Measurements from ENCODE around the gene APOL5.
"Not testable (repeated sequence)": the region's sequence is repeated elsewhere in the genome, so short reads cannot be mapped to it uniquely, and the experiment has no call there.

The APOL5 gene

DNA sequence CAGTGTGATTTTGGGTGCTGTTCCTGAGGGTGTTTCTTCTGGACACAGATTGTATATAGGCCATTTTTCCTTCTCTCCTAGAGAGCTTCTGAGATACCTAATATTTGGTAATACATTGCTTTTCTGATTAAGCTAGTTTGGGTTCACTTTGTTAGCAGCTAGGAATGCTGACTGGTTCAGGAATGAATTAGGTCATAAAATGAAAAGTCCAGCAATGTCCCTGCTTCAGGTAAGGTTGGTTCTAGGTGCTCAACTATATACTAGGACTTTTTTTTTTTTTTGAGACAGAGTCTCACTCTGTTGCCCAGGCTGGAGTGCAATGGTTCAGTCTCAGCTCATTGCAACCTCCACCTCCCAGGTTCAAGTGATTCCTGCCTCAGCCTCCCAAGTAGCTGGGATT lies 32.9 kb upstream of the APOL5 start:
- Histone ChIP-seq H3K9ac (ENCODE audit: insufficient read length) (no peak overlapping the region), H3K36me3 (ENCODE audit: insufficient read depth, low read length) (no peaks in the 10 kb centered on the region), H3K9me3 (ENCODE audit: low read depth, low read length) (peaks cover 3% of the 10 kb centered on the region; the same call in 1 of the 2 replicates), H3K4me3 (no peak overlapping the region), H3K27ac (no peak overlapping the region)
- TF ChIP-seq EZH2 (IDR thresholded peaks at IDR 0.05) (no peak), FOXP2 (optimal IDR thresholded peaks at IDR 0.05; ENCODE audit: control extremely low read depth, extremely low read length, insufficient read depth) (no peak), POLR2AphosphoS5 (IDR thresholded peaks at IDR 0.05; ENCODE audit: borderline replicate concordance, low read depth, low read length) (no peak)
- no peak for DNase-seq (ENCODE audit: low read depth, low spot score)

DNA sequence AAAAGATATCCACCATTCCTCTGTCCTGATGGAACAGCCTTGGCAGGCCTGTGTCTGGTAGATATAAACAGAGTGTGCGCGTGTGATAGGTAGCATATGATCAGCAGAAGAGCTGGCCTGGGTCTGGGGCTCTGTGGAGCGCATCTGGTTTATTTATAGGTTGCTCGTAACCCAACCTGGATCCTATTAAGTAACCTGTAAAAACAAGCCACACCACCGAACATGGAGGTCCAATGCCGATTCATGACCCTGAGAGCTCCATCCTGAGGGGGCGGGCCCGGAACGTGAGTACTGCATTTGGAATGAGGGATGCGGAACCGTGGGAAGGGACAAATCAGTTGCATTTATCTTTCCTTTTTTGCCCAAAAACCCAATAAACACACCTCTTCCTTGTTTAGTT lies 31.9 kb upstream of the APOL5 start:
- Histone ChIP-seq H3K4me3 (no peak overlapping the region), H3K9ac (ENCODE audit: insufficient read length) (no peak overlapping the region), H3K27ac (no peak overlapping the region), H3K36me3 (ENCODE audit: insufficient read depth, low read length) (no peaks in the 10 kb centered on the region), H3K9me3 (ENCODE audit: low read depth, low read length) (peaks cover 3% of the 10 kb centered on the region; the same call in 1 of the 2 replicates)
- no peak for DNase-seq (ENCODE audit: low read depth, low spot score)
- TF ChIP-seq POLR2AphosphoS5 (IDR thresholded peaks at IDR 0.05; ENCODE audit: borderline replicate concordance, low read depth, low read length) = no peak
- TF ChIP-seq FOXP2 (optimal IDR thresholded peaks at IDR 0.05; ENCODE audit: control extremely low read depth, extremely low read length, insufficient read depth) = no peak
- no peak for TF ChIP-seq EZH2 (IDR thresholded peaks at IDR 0.05)

DNA sequence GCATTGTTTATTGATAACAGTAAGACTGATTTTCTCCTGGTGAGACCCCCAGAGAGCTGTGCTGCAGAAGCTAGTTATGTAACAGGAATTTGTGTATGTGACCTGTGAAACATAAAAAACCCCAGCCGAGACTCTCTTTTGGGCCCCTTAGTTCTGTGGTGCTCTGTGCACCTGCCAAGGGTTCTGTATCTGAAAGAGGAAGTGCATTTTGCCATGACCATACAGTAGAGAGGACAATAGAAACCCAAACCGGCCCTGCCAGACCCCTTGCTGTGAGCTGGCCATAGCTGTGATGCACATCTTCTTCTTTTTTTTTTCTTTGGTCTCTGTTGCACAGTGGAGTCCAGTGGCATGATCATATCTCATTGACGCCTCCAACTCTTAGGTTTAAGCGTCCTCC lies 31.4 kb upstream of the APOL5 start:
- TF ChIP-seq FOXP2 (optimal IDR thresholded peaks at IDR 0.05; ENCODE audit: control extremely low read depth, extremely low read length, insufficient read depth) = no peak
- TF ChIP-seq EZH2 (IDR thresholded peaks at IDR 0.05) = no peak
- no peak for TF ChIP-seq POLR2AphosphoS5 (IDR thresholded peaks at IDR 0.05; ENCODE audit: borderline replicate concordance, low read depth, low read length)
- Histone ChIP-seq H3K4me3 (no peak overlapping the region), H3K36me3 (ENCODE audit: insufficient read depth, low read length) (no peaks in the 10 kb centered on the region), H3K9me3 (ENCODE audit: low read depth, low read length) (peaks cover 2% of the 10 kb centered on the region; the same call in 1 of the 2 replicates), H3K9ac (ENCODE audit: insufficient read length) (no peak overlapping the region), H3K27ac (no peak overlapping the region)
- no peak for DNase-seq (ENCODE audit: low read depth, low spot score)

DNA sequence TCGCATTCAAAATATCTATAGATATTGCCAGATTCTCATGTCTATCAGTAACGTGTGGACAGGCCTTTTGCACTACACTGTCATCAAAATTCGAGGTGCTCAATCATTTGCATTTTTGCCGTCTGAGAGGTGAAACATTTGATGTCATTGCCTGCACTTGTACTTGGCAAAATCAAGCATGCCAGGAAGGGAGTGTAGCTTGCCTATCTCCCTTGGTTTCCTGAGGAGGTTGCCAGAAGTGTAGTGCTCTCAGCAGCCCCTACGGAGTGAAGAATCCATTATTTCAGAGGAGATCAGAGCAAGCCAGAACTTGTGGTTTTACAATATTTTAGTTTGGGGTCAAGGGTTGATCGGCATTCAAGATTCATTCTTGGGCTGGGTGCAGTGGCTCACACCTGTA lies 30.2 kb upstream of the APOL5 start:
- no peaks in the 10 kb centered on the region for H3K36me3 ChIP-seq (ENCODE audit: insufficient read depth, low read length)
- H3K9me3 ChIP-seq (ENCODE audit: low read depth, low read length) = no peaks in the 10 kb centered on the region
- no peak for DNase-seq (ENCODE audit: low read depth, low spot score)
- TF ChIP-seq FOXP2 (optimal IDR thresholded peaks at IDR 0.05; ENCODE audit: control extremely low read depth, extremely low read length, insufficient read depth) (no peak), EZH2 (IDR thresholded peaks at IDR 0.05) (no peak), POLR2AphosphoS5 (IDR thresholded peaks at IDR 0.05; ENCODE audit: borderline replicate concordance, low read depth, low read length) (no peak)
- no peak overlapping the region for H3K27ac ChIP-seq
- H3K4me3 ChIP-seq = no peak overlapping the region
- H3K9ac ChIP-seq (ENCODE audit: insufficient read length) = no peak overlapping the region

DNA sequence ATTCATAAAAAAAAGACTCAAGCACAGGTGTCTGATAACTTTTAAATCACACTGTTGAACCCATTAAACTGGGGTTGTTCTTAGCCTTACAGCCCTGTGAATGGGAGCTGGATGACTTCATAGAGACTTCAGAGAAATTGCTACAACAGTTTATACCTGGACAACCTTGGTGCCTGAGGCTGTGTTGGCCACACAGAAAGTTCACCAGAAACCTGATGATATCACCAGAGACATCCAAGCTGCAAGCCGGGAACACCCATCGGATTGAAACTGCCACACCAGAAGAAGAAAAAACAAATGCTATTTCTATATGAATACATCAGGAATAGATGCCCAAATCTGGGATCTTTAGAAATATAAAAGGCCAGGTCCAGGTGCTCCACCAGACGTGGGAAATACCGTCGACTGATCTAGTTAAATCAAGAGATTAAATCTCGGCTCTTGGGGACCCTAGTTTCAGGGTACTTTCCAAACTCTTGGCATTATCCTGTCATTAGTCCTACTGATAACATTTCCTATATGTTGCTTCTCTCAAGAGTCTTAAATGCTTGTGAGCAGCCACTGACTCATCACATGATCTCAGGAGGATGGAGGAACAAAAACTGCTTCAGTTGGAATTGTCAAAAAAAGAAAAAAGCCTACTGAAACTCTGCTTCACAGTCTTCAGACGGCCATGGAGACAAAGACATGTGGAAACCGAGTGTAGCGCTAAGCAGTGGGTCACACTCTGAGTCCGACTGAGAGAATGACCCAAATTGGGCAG lies 28.6 kb upstream of the APOL5 start:
- no peaks in the 10 kb centered on the region for H3K36me3 ChIP-seq (ENCODE audit: insufficient read depth, low read length)
- H3K9ac ChIP-seq (ENCODE audit: insufficient read length) = no peak overlapping the region
- no peak overlapping the region for H3K4me3 ChIP-seq
- DNase-seq (ENCODE audit: low read depth, low spot score) = no peak
- H3K27ac ChIP-seq = peak overlapping the region; percentile 90
- H3K9me3 ChIP-seq (ENCODE audit: low read depth, low read length) = no peaks in the 10 kb centered on the region
- TF ChIP-seq EZH2 (IDR thresholded peaks at IDR 0.05) (no peak), FOXP2 (optimal IDR thresholded peaks at IDR 0.05; ENCODE audit: control extremely low read depth, extremely low read length, insufficient read depth) (no peak), POLR2AphosphoS5 (IDR thresholded peaks at IDR 0.05; ENCODE audit: borderline replicate concordance, low read depth, low read length) (no peak)

DNA sequence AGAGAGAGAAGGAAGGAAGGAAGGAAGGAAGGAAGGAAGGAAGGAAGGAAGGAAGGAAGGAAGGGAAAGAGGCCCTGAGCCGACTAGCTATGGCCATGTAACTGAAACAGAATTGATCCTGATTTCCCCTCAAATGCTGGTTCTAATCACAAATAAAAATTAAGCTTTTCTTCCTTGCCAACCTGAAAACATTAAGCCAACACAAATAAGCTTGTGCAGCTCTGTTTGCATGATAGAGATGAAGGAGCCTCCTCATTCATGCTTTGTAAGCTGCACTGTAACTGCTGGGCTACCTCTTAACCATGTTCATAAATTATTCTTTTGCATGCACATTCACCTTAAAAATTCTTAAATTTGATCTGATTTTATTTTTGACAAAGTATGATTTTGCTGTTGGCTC lies 27.7 kb upstream of the APOL5 start:
- DNase-seq (ENCODE audit: low read depth, low spot score) = peak; percentile 68
- Histone ChIP-seq H3K9ac (ENCODE audit: insufficient read length) (peak overlapping the region; percentile 24), H3K36me3 (ENCODE audit: insufficient read depth, low read length) (no peaks in the 10 kb centered on the region), H3K9me3 (ENCODE audit: low read depth, low read length) (no peaks in the 10 kb centered on the region), H3K4me3 (peak overlapping the region; percentile 20), H3K27ac (peak overlapping the region; percentile 90)
- TF ChIP-seq FOXP2 (optimal IDR thresholded peaks at IDR 0.05; ENCODE audit: control extremely low read depth, extremely low read length, insufficient read depth) (no peak), EZH2 (IDR thresholded peaks at IDR 0.05) (no peak), POLR2AphosphoS5 (IDR thresholded peaks at IDR 0.05; ENCODE audit: borderline replicate concordance, low read depth, low read length) (no peak)

DNA sequence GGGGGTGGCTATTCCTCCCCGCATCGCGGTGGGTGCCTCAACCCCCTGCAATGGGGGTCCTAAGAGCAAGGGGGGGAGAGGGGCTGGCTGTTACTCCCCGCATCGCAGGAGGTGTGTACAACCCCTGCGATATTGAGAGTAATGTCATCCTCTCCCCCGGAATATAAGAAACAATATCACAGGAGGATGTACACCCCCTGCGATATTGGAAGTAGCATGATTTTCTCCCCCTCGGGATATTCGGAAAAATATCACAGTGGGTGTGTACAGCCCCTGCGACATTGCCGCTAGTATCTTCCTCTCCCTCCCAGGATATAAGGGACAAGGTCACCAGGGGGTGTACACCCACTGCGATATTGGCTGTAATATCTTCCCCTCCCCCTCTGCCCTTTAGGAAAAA lies 22.5 kb upstream of the APOL5 start:
- TF ChIP-seq EZH2 (IDR thresholded peaks at IDR 0.05) = no peak
- TF ChIP-seq POLR2AphosphoS5 (IDR thresholded peaks at IDR 0.05; ENCODE audit: borderline replicate concordance, low read depth, low read length) = no peak
- no peak for TF ChIP-seq FOXP2 (optimal IDR thresholded peaks at IDR 0.05; ENCODE audit: control extremely low read depth, extremely low read length, insufficient read depth)
- no peak overlapping the region for H3K27ac ChIP-seq
- no peak overlapping the region for H3K4me3 ChIP-seq
- no peak overlapping the region for H3K9ac ChIP-seq (ENCODE audit: insufficient read length)
- no peaks in the 10 kb centered on the region for H3K36me3 ChIP-seq (ENCODE audit: insufficient read depth, low read length)
- no peak for DNase-seq (ENCODE audit: low read depth, low spot score)
- no peaks in the 10 kb centered on the region for H3K9me3 ChIP-seq (ENCODE audit: low read depth, low read length)

DNA sequence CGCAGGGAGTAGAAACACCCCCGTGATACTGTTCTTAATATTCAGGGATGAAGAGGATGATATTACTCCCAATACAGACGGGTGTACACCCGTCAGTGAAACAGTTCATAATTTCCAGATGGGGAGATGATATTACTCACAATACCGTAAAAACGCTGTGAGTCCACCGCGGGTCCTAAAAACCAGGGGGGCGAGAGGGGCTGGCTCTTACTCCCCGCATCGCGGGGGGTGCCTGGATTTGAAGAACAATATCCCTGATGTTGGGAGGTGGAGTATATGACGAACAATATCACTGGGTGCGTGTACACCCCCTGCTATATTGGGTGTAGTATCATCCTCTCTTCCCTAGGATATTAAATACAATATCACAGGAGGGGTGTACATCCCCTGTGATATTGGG lies 20.5 kb upstream of the APOL5 start:
- TF ChIP-seq POLR2AphosphoS5 (IDR thresholded peaks at IDR 0.05; ENCODE audit: borderline replicate concordance, low read depth, low read length) (no peak), EZH2 (IDR thresholded peaks at IDR 0.05) (no peak), FOXP2 (optimal IDR thresholded peaks at IDR 0.05; ENCODE audit: control extremely low read depth, extremely low read length, insufficient read depth) (no peak)
- no peaks in the 10 kb centered on the region for H3K9me3 ChIP-seq (ENCODE audit: low read depth, low read length)

DNA sequence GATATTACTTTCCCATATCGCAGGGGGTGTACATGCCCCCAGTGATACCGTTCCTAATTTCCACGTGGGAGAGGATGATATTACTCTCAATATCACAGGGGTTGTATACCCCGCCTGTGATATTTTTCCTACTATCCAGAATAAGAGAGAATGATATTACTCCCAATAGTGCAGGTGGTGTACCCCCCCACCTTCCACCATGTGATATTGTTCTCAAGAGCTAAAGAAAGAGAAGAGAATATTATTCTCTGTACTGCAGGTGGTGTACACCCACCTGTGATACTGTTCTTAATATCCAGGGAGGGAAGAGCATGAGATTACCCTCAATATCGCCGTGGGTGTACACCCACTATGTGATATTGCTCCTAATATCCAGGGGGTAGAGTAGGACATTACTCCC lies 17.8 kb upstream of the APOL5 start:
- not testable (repeated sequence) for H3K9me3 ChIP-seq (ENCODE audit: low read depth, low read length); H3K4me3 ChIP-seq; H3K9ac ChIP-seq (ENCODE audit: insufficient read length); H3K27ac ChIP-seq; DNase-seq (ENCODE audit: low read depth, low spot score); H3K36me3 ChIP-seq (ENCODE audit: insufficient read depth, low read length)

More for the DNA sequence above, 20.5 kb upstream of the APOL5 start:
- H3K27ac ChIP-seq = no peak overlapping the region
- H3K9ac ChIP-seq (ENCODE audit: insufficient read length) = no peak overlapping the region
- no peak overlapping the region for H3K4me3 ChIP-seq
- DNase-seq (ENCODE audit: low read depth, low spot score) = no peak
- no peaks in the 10 kb centered on the region for H3K36me3 ChIP-seq (ENCODE audit: insufficient read depth, low read length)

All from SK-N-MC (cell line).